GM18907 (cell line): ENCODE measurements around the gene DENND4B.
"Not testable (repeated sequence)": the region's sequence is repeated elsewhere in the genome, so short reads cannot be mapped to it uniquely, and the experiment has no call there.

ENCODE experiments used
- ATAC-seq: cut with Tn5 transposase; IDR thresholded peaks from one replicate; pipeline ENCODE4 v1.9.1; 2021; ENCODE audit warnings: mild to moderate bottlenecking, moderate library complexity; ENCODE audit not compliant: unreplicated experiment

Gene DENND4B

GRCh38 chr1:153929426-153929825 is 17.1 kb downstream of the DENND4B start:
- ATAC-seq: no peak

- ATAC-seq: no peak
Observed at GRCh38 chr1:153928791-153929341, 17.7 kb downstream of the DENND4B start.

- ATAC-seq: no peak
Observed at GRCh38 chr1:153928245-153928644, 18.3 kb downstream of the DENND4B start.

GRCh38 chr1:153926405-153926804 is 20.1 kb downstream of the DENND4B start:
- ATAC-seq: no peak

GRCh38 chr1:153922972-153923925 is 23.3 kb downstream of the DENND4B start, which contains the start of gene GATAD2B:
TSS of gene GATAD2B (minus strand) at chr1:153922972. CDS start at chr1:153828347, 94,625 bp downstream.
- peak; percentile 95 for ATAC-seq

GRCh38 chr1:153922076-153922971 is 24.2 kb downstream of the DENND4B start:
- ATAC-seq: peak; percentile 44

GRCh38 chr1:153921803-153922075 is 24.8 kb downstream of the DENND4B start:
- ATAC-seq: no peak

- no peak for ATAC-seq
Observed at GRCh38 chr1:153921080-153921802, 25.3 kb downstream of the DENND4B start.

- no peak for ATAC-seq
Observed at GRCh38 chr1:153919876-153920852, 26.4 kb downstream of the DENND4B start.

GRCh38 chr1:153916297-153916696 is 30.2 kb downstream of the DENND4B start:
- ATAC-seq: no peak

- no peak for ATAC-seq
Observed at GRCh38 chr1:153912349-153912748, 34.2 kb downstream of the DENND4B start.

GRCh38 chr1:153910560-153910959 is 36.0 kb downstream of the DENND4B start:
- ATAC-seq: not testable (repeated sequence)

- no peak for ATAC-seq
Observed at GRCh38 chr1:153908071-153908470, 38.4 kb downstream of the DENND4B start.

- ATAC-seq: no peak
Observed at GRCh38 chr1:153907134-153907533, 39.4 kb downstream of the DENND4B start.

GRCh38 chr1:153906396-153906795 is 40.1 kb downstream of the DENND4B start:
- no peak for ATAC-seq

- not testable (repeated sequence) for ATAC-seq
Observed at GRCh38 chr1:153905908-153906307, 40.6 kb downstream of the DENND4B start.

- ATAC-seq: no peak
Observed at GRCh38 chr1:153903841-153904455, 42.6 kb downstream of the DENND4B start.

- ATAC-seq: no peak
Observed at GRCh38 chr1:153899509-153899908, 47.0 kb downstream of the DENND4B start.

GRCh38 chr1:153895866-153896265 is 50.7 kb downstream of the DENND4B start:
- not testable (repeated sequence) for ATAC-seq
